Measurements from ENCODE around the gene ILF2. TPM values are rescaled to one million over a fixed set of nuclear protein-coding genes. Genes with fewer than 3 reads are reported as not detected.

Gene ILF2
- total RNA-seq, 1 donor from 2014 or later = 85.4 TPM

GRCh38 chr1:153649137-153649862 is 21.5 kb downstream of the ILF2 start:
- peaks cover 9% of the 10 kb centered on the region for H3K4me1 ChIP-seq
- no peak for DNase-seq (ENCODE audit: extremely low spot score in 2 of 2)
- H3K27me3 ChIP-seq = no peaks in the 10 kb centered on the region
- no peaks in the 10 kb centered on the region for H3K9me3 ChIP-seq
- no peak overlapping the region for H3K4me3 ChIP-seq
- intact Hi-C loops (cut with DNase I) = no loop called here
- H3K36me3 ChIP-seq = peaks cover 0 to 26% of the 10 kb centered on the region in 2 donors
- TF ChIP-seq POLR2A (IDR thresholded peaks at IDR 0.05) (no peak), CTCF (IDR thresholded peaks at IDR 0.05) (no peak), POLR2AphosphoS5 (IDR thresholded peaks at IDR 0.05; ENCODE audit: insufficient read depth in 1 of 2, low read depth in 1 of 2) (no peak)
- H3K27ac ChIP-seq = no peak overlapping the region

GRCh38 chr1:153648000-153648643 is 22.7 kb downstream of the ILF2 start:
- Histone ChIP-seq H3K4me1 (peaks cover 13% of the 10 kb centered on the region), H3K9me3 (no peaks in the 10 kb centered on the region), H3K4me3 (no peak overlapping the region), H3K27ac (no peak overlapping the region), H3K36me3 (peaks cover 0 to 37% of the 10 kb centered on the region in 2 donors), H3K27me3 (no peaks in the 10 kb centered on the region)
- TF ChIP-seq POLR2A (IDR thresholded peaks at IDR 0.05) (no peak), CTCF (IDR thresholded peaks at IDR 0.05) (no peak), POLR2AphosphoS5 (IDR thresholded peaks at IDR 0.05; ENCODE audit: insufficient read depth in 1 of 2, low read depth in 1 of 2) (no peak)
- no peak for DNase-seq (ENCODE audit: extremely low spot score in 2 of 2)
- intact Hi-C loops (cut with DNase I) = no loop called here

GRCh38 chr1:153647346-153647714 is 23.5 kb downstream of the ILF2 start:
- Histone ChIP-seq H3K36me3 (peaks cover 0 to 45% of the 10 kb centered on the region in 2 donors), H3K27ac (no peak overlapping the region), H3K9me3 (no peaks in the 10 kb centered on the region), H3K4me1 (peaks cover 12% of the 10 kb centered on the region), H3K27me3 (no peaks in the 10 kb centered on the region), H3K4me3 (no peak overlapping the region)
- intact Hi-C loops (cut with DNase I) = no loop called here
- DNase-seq (ENCODE audit: extremely low spot score in 2 of 2) = no peak
- TF ChIP-seq POLR2A (IDR thresholded peaks at IDR 0.05) (no peak), POLR2AphosphoS5 (IDR thresholded peaks at IDR 0.05; ENCODE audit: insufficient read depth in 1 of 2, low read depth in 1 of 2) (no peak), CTCF (IDR thresholded peaks at IDR 0.05) (no peak)

- no peak overlapping the region for H3K4me3 ChIP-seq
- no peaks in the 10 kb centered on the region for H3K27me3 ChIP-seq
- peaks cover 12% of the 10 kb centered on the region for H3K4me1 ChIP-seq
- H3K27ac ChIP-seq = no peak overlapping the region
- H3K36me3 ChIP-seq = peaks cover 0 to 50% of the 10 kb centered on the region in 2 donors
- H3K9me3 ChIP-seq = no peaks in the 10 kb centered on the region
- TF ChIP-seq POLR2A (IDR thresholded peaks at IDR 0.05) = no peak
- no peak for TF ChIP-seq POLR2AphosphoS5 (IDR thresholded peaks at IDR 0.05; ENCODE audit: insufficient read depth in 1 of 2, low read depth in 1 of 2)
- TF ChIP-seq CTCF (IDR thresholded peaks at IDR 0.05) = no peak
- DNase-seq (ENCODE audit: extremely low spot score in 2 of 2) = no peak
- intact Hi-C loops (cut with DNase I) = no loop called here
Observed at GRCh38 chr1:153646672-153647345, 24.0 kb downstream of the ILF2 start.
